Neuron (in vitro differentiated cells): Measurements from ENCODE around the gene PHLDB2.

ENCODE experiments used
- H2AFZ ChIP-seq: one replicate; pipeline ENCODE4 v1.6.1; 2013; ENCODE audit warnings: low read depth, mild to moderate bottlenecking, inconsistent platforms, low read length, moderate library complexity
- H3K27me3 ChIP-seq: one replicate; pipeline ENCODE4 v1.6.1; 2013; ENCODE audit warnings: low read length; ENCODE audit not compliant: insufficient read depth
- H3K36me3 ChIP-seq: one replicate; pipeline ENCODE4 v1.6.1; 2013; ENCODE audit warnings: low read length; ENCODE audit not compliant: insufficient read depth
- H3K4me1 ChIP-seq: one replicate; pipeline ENCODE4 v1.6.1; 2013; ENCODE audit warnings: low read length; ENCODE audit not compliant: insufficient read depth
- H3K4me3 ChIP-seq: 2 replicates; pipeline ENCODE4 v1.5.1; 2013; ENCODE audit warnings: mild to moderate bottlenecking, low read length, moderate library complexity
- H3K9me3 ChIP-seq: one replicate; pipeline ENCODE4 v1.6.1; 2013; ENCODE audit warnings: low read length

The PHLDB2 gene

DNA sequence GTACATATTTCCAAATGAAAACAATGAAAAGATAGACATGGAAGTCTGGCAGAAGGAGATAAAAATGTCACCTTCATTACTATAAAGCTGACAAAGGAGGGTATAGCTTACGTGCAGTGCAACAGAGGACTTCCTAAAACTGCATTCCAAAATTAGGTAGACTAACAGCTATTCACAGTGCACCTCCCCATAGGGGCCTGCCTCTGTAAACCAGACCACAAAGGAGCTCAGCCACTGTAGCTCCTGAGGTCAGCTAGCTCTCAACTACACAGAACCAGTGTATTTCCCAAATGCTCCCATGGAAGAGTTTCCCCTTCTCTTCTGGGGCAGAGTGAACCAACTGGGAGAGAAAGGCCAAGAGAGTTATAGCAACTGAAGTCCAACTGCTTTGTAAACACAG lies 31.2 kb upstream of the PHLDB2 start:
- Histone ChIP-seq H3K4me3 (no peak overlapping the region), H3K9me3 (no peaks in the 10 kb centered on the region), H2AFZ (no peak overlapping the region), H3K27me3 (no peaks in the 10 kb centered on the region), H3K36me3 (no peaks in the 10 kb centered on the region), H3K4me1 (no peaks in the 10 kb centered on the region)

DNA sequence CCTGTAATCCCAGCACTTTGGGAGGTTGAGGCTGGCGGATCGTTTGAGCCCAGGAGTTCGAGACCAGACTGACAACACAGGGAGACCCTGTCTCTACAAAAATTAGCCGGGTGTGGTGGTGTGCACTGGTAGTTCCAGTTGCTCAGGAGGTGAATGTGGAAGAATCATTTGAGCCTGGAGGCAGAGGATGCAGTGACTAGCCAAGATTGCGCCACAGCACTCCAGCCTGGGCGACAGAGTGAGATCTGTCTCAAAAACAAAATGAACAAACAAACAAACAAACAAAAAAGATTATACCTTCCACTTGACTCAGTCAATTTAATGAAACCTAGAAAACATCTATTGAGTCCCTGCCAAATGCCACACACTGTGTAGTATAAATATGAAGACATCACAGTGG lies 30.5 kb upstream of the PHLDB2 start:
- H3K4me3 ChIP-seq: no peak overlapping the region
- no peaks in the 10 kb centered on the region for H3K36me3 ChIP-seq
- H2AFZ ChIP-seq: no peak overlapping the region
- no peaks in the 10 kb centered on the region for H3K9me3 ChIP-seq
- no peaks in the 10 kb centered on the region for H3K4me1 ChIP-seq
- no peaks in the 10 kb centered on the region for H3K27me3 ChIP-seq

DNA sequence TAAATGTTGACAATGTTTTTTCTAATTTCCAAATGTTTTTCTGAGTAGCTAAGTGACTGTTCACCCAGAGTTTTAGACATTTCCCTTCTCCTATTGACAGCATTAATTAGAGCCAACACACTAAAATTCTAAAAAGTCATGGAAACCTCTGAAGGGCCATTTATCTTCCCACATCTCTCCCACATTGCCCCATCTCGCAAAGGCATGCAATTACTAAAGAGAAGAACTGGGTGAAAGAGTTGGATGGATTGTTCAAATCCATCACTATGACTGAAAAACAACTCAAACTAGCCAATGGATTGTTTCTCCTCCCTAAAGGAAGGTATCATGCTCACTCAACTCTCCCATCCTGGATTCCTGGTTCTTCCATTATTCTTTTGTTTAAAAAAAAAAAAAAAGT lies 30.0 kb upstream of the PHLDB2 start:
- H3K27me3 ChIP-seq: no peaks in the 10 kb centered on the region
- H3K4me3 ChIP-seq: no peak overlapping the region
- no peaks in the 10 kb centered on the region for H3K4me1 ChIP-seq
- no peak overlapping the region for H2AFZ ChIP-seq
- no peaks in the 10 kb centered on the region for H3K9me3 ChIP-seq
- no peaks in the 10 kb centered on the region for H3K36me3 ChIP-seq

DNA sequence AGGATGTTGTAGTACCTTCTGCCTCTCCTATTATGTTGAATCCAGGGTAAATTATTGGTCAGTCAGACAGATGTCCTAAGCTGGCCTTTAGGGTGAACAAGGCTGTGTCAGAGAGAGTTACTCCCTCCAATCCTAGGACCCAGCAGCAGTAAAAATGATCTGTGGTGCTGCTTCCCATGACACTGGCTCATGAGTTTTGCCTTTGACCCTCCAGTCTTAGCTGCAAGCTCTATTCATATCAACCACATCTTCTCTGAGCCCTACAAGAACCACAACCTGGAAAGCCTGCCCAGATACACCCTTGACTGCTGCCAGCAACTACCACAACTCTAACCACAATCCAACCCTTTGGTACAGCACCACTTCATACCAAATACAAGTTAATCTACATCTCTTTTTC lies 27.2 kb upstream of the PHLDB2 start:
- no peaks in the 10 kb centered on the region for H3K9me3 ChIP-seq

DNA sequence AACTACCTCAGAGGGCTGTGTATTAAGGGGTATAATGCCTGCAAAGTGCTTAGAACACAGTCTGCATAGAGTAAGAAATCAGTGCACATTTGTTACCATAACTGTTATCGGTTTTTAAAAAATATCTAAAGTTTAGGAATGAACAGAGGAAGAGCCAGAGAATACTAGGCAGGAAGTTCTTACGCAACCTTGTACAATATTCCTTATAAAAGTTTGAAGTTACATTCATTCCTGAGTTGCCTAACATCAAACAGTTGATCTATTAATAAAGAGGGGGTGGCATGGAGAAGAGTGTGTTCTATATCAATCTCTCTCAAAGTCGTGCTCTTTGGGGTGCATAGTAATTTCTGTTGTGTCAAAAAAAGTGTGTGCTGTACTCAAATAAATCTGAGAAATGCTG lies 22.0 kb upstream of the PHLDB2 start:
- Histone ChIP-seq H2AFZ (no peak overlapping the region), H3K36me3 (no peaks in the 10 kb centered on the region), H3K9me3 (no peaks in the 10 kb centered on the region), H3K27me3 (no peaks in the 10 kb centered on the region), H3K4me3 (no peak overlapping the region), H3K4me1 (no peaks in the 10 kb centered on the region)

More for the DNA sequence above, 27.2 kb upstream of the PHLDB2 start:
- H3K36me3 ChIP-seq: no peaks in the 10 kb centered on the region
- no peak overlapping the region for H3K4me3 ChIP-seq
- H3K4me1 ChIP-seq: no peaks in the 10 kb centered on the region
- H2AFZ ChIP-seq: no peak overlapping the region
- H3K27me3 ChIP-seq: no peaks in the 10 kb centered on the region

DNA sequence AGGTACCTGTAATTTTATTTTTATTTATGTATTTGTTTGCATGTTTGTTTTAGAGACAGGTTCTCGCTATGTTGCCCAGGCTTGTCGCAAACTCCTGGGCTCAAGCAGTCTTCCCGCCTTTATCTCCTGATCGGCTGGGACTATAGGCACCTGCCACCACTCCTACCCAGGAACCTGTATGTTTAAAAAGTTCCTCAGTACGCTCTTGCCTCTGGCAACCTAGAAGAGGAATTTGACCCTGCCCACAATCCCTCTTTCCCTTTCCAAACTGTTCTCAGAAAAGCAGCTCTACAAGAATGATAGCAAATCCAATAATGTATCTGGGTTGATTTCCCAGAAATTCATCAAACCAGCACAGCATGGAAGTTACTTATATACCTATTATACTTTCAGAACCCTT lies 20.9 kb upstream of the PHLDB2 start:
- H3K9me3 ChIP-seq: no peaks in the 10 kb centered on the region
- H3K4me3 ChIP-seq: no peak overlapping the region
- no peaks in the 10 kb centered on the region for H3K27me3 ChIP-seq
- no peaks in the 10 kb centered on the region for H3K4me1 ChIP-seq
- H3K36me3 ChIP-seq: no peaks in the 10 kb centered on the region
- no peak overlapping the region for H2AFZ ChIP-seq

DNA sequence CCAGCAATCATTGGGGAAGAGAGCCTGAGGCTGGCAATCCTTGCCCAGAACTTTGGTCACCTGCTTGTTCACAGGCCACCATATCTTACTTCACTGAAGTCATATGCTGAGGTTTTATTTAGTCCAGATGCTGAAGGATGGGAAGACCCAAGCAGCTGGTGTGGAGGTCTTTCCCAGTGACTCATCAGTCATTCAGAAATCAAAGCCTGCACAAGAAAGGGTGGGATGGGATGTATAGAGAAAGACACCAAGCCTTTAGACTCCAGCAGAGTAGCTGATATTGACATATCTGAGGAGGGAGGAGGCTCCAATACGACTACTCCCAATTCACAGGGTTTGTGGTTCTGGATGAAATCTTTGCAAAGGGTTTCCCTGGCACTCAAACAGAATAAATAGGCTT lies 13.0 kb upstream of the PHLDB2 start:
- Histone ChIP-seq H3K27me3 (no peaks in the 10 kb centered on the region), H2AFZ (no peak overlapping the region), H3K9me3 (no peaks in the 10 kb centered on the region), H3K36me3 (no peaks in the 10 kb centered on the region), H3K4me1 (no peaks in the 10 kb centered on the region), H3K4me3 (no peak overlapping the region)

DNA sequence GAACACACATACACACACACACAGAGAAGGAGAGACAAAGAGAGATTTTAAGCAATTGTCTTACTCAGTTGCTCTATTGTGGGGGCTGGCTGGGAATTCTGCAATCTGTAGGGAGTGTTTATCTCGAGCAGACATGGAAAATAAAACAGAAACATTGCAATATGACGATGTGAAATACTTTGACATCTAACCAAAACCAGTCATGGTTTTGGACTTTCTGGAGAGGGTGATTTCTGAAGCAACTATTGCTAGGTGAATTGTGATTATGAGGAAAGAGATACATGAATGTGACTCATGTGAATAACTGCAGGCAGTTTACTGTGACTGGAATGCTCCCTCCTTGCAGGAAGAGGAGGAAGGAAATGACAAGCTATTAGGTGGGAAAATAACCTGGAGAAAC lies 12.3 kb upstream of the PHLDB2 start:
- H3K4me3 ChIP-seq: no peak overlapping the region
- no peaks in the 10 kb centered on the region for H3K36me3 ChIP-seq
- H3K9me3 ChIP-seq: no peaks in the 10 kb centered on the region
- H2AFZ ChIP-seq: no peak overlapping the region
- H3K4me1 ChIP-seq: no peaks in the 10 kb centered on the region
- H3K27me3 ChIP-seq: no peaks in the 10 kb centered on the region

DNA sequence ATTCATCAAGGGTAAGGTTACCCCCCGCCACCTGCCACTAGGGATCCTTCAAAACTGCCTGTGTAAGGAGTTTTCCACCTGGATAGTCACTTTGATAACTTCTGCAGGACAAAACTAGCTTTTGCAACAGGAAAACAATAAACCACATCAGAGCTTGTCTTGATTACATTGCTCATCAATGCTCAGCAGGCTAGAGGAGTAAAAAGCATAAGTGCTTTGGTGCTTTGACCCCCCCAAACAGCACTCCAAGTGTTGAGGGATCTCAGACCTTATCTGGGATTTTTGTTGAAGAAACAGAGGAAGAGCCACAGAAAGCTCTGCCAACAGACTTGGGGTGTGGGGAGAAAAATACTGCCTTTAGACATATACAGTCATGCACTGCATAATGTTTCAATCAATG lies 10.8 kb upstream of the PHLDB2 start:
- Histone ChIP-seq H2AFZ (no peak overlapping the region), H3K4me3 (no peak overlapping the region), H3K27me3 (no peaks in the 10 kb centered on the region), H3K36me3 (no peaks in the 10 kb centered on the region), H3K4me1 (no peaks in the 10 kb centered on the region), H3K9me3 (no peaks in the 10 kb centered on the region)

DNA sequence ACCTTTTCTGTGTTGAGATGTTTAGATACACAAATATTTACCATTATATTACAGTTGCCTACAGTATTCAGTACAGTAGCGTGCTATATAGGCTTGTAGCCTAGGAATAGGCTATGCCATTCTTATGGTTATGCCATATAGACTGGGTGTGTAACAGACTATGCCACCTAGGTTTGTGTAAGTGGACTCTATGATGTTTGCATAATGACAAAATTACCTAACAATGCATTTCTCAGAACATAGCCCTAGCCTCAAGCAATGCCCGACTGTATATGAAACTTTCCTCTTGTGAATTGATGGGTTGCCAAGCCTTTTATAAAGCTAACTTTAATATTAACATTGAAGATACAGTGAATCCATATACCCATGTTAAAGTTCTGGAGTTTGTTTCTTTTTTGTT lies 10.3 kb upstream of the PHLDB2 start:
- Histone ChIP-seq H3K27me3 (no peaks in the 10 kb centered on the region), H3K4me1 (no peaks in the 10 kb centered on the region), H2AFZ (no peak overlapping the region), H3K9me3 (no peaks in the 10 kb centered on the region), H3K4me3 (no peak overlapping the region), H3K36me3 (no peaks in the 10 kb centered on the region)

DNA sequence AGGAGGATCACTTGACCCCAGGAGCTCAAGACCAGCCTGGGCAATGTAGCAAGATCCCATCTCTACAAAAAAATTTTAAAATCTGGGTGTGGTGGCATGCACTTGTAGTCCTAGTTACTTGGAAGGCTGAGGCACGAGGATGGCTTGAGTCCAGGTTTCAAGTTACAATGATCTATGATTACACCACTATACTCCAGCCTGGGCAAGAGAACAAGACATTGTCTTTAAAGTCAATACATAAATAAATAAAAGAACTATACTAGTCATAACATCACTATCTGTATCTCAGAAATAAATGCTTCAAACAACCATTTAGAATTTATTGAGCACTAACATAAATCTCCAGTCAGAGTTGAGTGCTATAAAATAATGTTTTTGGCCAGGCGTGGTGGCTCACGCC lies 8.5 kb upstream of the PHLDB2 start:
- H2AFZ ChIP-seq: no peak overlapping the region
- H3K27me3 ChIP-seq: no peaks in the 10 kb centered on the region
- H3K4me1 ChIP-seq: no peaks in the 10 kb centered on the region
- no peak overlapping the region for H3K4me3 ChIP-seq
- H3K36me3 ChIP-seq: no peaks in the 10 kb centered on the region
- no peaks in the 10 kb centered on the region for H3K9me3 ChIP-seq

DNA sequence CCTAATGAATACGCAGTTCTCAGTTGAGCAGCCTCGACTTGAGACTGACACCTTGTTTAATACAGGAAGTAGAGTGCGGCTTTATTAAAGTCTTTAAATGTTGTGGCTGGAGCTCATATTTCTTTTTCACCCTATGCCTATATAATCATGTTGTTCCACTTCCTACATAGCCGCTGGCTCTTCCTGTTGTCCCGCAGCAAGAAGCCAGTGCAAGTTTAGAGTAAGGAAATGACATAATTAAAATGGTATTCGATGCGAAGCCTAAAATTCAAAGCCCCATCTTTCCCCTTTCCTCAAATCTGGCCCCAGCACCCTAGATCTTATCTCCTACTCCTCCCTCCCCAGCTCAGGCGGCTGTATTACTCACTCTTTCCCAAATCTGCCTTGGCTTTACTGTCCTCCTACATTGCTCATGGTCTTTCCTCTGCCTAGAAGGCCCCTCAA lies 7.5 kb upstream of the PHLDB2 start:
- no peaks in the 10 kb centered on the region for H3K9me3 ChIP-seq
- H3K27me3 ChIP-seq: no peaks in the 10 kb centered on the region
- H3K36me3 ChIP-seq: no peaks in the 10 kb centered on the region
- H2AFZ ChIP-seq: no peak overlapping the region
- H3K4me3 ChIP-seq: no peak overlapping the region
- H3K4me1 ChIP-seq: no peaks in the 10 kb centered on the region

DNA sequence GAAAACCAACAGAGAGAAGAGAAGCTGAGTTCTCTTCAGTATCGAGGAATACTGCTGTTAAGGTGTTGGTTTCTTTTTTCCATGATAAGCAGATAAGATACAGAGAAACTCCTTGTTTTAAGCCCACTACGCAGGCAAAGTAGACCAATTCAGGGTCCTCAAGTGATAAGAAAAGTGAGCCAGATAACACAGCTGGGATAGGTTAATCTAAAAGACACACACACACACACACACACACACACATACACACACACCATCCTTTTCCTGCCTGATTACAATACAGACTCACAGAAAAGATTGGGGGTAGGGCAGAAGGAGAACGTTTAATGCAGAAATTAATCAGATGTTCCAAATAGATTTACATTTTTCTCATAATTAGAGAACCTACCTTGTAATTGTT lies 6.5 kb upstream of the PHLDB2 start:
- no peaks in the 10 kb centered on the region for H3K27me3 ChIP-seq
- H3K36me3 ChIP-seq: no peaks in the 10 kb centered on the region
- H3K4me3 ChIP-seq: no peak overlapping the region
- H3K9me3 ChIP-seq: no peaks in the 10 kb centered on the region
- no peak overlapping the region for H2AFZ ChIP-seq
- H3K4me1 ChIP-seq: no peaks in the 10 kb centered on the region

DNA sequence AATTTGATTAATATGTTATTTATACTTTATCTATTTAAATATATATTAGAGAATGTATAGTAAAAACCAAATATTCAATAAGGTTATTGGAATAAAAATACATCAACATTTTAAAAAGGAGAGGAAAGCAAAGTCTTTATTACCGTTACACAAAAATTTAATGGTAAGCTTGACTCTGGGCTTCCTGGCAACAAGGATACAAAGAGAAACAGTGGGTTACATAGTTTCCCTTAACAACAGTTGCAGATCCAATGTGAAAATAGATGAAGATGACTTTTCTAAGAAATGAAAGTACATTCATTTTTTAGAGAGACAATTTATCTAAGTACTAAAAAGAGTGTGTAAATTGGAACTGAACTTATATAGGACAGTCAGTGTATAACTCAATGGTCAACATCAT lies 6.0 kb upstream of the PHLDB2 start:
- H3K27me3 ChIP-seq: no peaks in the 10 kb centered on the region
- no peaks in the 10 kb centered on the region for H3K36me3 ChIP-seq
- H3K4me1 ChIP-seq: no peaks in the 10 kb centered on the region
- no peak overlapping the region for H3K4me3 ChIP-seq
- H3K9me3 ChIP-seq: no peaks in the 10 kb centered on the region
- no peak overlapping the region for H2AFZ ChIP-seq
